Activated CD8-positive, alpha-beta memory T cell treated with anti-CD3 and anti-CD28 coated beads for 1 hour (primary cell): ENCODE measurements around the gene SIGLEC15.
"Not testable (repeated sequence)": the region's sequence is repeated elsewhere in the genome, so short reads cannot be mapped to it uniquely, and the experiment has no call there.

Experiments
- DNase-seq, 2 donors: peaks; one replicate each; pipeline ENCODE4 v3.0.0-alpha.2; 2020; ENCODE audit warnings: low read depth in 1 of 2; ENCODE audit errors: extremely low read depth in 1 of 2

Gene SIGLEC15

DNA sequence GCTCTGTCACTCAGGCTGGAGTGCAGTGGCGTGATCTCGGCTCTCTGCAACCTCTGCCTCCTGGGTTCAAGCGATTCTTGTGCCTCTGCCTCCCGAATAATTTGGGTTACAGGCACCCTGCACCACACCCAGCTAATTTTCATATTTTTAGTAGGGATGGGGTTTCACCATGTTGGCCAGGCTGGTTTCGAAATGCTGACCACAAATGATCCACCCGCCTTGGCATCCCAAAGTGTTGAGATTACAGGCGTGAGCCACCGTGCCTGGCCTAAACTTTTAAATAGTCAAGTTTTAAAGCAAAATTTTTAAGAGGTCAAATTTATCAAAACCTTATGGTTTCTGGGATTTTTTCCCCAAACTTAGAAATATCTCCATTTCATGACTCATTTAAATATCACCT, 6.7 kb upstream of the SIGLEC15 start:
- DNase-seq = not testable (repeated sequence)

DNA sequence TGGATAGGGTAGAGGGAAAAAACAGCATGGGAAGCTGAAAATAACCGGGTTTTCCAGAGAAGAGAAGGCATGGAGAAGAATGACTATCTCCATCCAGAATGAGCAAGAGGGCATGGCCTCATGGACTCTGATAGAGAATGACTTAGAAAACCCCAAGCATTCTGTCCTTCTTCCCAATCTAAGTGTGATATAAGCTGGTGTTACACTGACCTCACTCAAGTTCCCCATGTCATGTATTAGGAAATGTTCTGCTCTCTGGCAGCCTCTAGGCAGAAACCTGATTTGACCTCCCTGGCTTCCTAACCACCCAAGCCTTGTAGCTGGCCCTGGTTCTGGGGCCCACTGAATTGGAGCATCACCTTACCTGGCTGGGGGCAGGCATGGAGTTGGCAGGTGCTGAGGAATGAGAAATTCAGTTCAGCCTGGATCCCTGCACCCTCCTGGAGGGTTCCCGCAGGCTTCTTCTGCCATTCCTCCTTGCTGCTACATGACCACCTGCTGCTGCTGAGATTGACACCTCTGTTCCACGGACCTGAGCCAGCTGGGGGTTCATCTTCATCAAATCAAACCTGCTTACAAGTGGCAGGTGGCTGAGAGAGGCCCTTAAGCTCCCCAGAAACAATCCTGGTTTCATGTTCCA, 5.2 kb upstream of the SIGLEC15 start:
- no peak for DNase-seq

DNA sequence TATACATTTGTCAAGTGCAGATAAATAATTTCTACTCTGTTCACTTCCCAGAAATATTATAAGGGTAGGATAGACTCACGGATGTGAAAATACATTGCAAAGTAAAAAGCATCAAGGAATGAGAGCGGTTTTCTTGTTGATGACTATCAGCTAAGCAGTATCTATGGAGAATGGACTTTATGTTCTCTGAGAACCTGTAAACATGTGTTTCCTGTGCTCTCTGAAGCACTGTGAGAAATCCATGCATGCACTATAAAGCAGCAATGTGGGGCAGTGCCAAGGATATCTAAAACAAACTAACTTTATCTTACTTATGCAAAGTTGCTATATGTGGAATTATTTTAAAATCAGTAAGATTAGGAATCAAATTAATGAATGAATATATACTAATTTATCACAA, 4.4 kb upstream of the SIGLEC15 start:
- no peak for DNase-seq

DNA sequence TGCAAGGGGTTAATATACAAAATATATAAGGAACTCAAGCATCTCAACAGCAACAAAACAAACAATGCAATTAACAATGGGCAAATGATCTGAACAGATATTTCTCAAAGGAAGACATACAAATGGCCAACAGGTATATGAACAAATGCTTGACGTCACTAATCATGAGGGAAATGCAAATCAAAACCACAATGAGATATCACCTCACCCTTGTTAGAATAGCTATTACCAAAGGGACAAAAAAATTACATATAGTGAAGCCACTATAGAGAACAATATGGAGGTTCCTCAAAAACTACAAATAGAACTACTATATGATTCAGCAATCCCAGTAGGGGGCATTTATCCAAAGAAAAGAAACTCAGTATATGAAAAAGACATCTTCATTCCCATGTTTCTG, 3.8 kb upstream of the SIGLEC15 start:
- no peak for DNase-seq

DNA sequence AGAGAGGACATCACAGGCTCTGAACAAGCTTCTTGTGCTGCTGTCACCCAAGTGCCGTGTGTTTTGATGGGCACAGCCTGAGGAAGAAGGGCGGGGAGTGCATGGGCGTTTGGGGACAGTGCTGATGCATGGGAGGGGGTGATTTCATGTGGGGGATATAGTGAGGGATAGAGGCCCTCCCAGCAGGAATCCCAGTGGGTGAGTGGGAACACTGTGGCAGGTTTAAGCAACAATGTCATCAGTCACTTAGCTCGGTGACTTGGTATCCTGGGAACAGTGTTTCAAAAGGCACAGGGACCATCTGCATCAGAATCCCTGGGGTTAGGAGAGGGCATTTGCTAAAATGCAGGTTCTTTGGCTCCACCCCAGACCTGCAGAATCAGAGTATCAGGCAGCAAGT, 609 bp downstream of the SIGLEC15 start:
- DNase-seq = no peak

DNA sequence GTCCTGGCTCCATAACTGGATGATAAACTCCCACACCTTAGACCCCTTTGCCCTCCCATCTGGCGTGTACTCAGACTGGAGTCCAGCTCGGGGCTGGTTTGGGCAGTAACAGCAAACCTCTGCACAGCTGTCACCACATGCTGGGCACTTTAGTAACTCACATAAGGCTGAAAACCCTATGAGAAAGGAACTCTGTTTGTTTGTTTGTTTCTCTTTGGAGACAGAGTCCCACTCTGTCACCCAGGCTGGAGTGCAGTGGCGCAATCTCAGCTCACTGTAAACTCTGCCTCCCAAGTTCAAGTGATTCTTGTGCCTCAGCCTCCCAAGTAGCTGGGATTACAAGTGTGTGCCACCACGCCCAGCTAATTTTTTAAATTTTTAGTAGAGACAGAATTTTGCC, 1.2 kb downstream of the SIGLEC15 start:
- DNase-seq = not testable (repeated sequence)

DNA sequence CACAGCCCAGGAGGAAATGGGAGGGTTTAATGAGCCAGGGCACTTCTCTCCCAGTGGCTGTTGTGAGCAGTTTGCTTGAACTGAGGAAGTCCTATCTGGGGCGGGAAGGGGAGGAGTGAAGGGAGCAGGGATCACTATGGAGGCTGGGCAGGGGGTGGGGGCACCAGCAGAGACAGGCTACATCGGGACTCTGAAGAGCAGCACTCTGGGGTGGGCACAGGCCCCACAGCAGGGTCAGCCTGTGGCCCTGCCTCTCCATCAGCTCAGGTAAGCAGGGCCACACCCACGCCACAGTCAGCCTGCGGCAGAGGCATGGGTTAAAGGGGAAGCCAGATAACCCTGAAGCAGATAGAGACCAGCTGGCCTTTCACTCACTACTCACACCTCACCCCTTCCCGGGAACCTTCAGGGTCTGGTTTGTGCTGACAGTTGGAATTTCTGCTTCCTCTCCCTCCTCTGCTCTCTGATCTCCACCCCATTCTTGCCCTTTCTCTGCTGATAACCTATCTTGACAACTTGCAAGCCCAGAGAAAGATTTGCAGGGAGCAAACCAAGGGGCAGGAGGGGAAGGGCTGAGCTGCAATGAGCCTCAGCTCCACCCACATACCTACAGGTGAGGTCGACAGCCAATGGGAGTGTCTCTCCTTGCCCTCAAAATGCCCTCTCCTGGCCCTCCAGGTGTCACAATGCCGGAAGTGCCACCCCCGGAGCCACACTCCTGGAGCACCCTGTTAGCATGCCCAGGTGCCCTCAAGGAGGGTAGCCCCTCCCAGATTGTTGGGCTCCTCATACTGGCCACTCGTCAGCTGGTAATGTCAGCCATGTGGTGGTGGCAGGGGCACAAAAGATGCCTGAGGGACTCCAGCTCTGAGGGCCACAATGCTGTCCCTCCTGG, 3.7 kb downstream of the SIGLEC15 start:
- DNase-seq = no peak

DNA sequence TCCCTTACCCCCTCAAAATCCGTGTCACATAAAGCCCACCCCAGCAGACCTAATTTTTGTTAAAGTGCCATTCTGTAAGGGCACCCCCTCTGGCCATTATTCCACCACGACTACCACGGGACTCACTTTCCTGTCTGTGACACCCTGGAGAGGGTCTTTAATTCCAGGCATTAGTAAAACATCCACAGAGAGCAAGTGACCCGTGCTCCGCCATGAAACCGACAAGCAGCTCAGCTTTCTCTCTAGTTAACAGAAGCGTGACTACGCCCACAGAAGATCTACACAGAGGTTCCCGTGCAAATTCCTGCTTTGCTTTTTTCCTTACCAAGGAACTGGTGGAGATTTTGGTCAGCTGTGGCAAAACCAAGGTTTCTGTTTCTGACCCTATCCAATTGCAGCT, 4.4 kb downstream of the SIGLEC15 start:
- no peak for DNase-seq

DNA sequence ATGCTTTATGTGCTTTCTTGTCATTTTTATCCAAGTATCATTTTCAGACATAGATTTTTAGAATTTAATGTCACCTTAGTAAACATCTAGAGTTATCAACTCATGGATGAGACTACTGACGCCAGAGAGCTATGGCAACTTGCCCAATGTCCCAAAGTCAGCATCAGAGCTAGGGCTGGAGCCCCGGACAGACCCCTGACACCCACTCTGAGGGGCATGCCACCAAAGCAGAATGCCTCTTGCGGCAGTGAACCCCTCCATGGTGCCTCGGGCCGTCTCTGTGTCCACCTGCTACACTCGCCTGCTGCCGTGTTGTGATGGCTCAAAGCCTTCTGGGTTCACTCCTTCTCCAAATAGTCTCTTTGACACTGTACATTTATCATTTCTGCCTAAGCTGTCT, 5.4 kb downstream of the SIGLEC15 start:
- DNase-seq = no peak

DNA sequence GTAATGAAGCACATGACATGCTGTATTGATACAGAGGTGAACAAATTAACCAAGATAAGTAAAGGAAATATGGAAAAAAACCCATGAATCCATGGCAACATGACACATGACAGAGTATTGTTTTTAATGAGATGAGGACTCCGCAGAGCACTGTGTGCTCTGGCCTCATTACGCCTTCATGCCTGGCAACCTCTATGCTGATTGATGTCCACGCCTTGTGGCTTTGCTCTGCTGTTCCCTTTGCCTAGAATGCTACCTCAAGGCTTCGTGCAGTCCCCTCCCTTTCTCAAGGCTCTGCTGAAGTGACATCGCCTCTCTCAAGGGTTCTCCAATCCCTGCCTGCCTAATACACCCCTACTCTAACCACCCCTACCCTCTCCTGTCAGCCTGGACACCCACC, 8.4 kb downstream of the SIGLEC15 start:
- no peak for DNase-seq

DNA sequence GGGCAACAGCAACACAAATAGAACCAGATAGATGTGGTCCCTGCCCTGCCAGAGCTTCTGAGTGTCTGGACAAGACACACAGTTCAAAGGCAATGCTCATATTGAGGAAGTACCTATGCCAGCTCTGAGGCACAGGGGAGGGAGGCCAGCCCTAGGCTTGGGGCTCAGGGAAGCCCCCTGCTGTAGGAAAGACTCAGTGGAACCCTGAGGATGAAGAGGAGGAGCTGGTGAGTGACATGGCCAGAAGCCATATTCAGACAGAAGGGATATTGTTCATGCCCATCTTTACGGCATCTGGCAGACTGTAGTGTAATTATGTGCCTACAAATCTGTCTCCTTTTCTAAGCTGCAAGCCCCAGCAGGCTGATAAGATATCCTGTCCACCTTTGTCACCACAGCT, 8.8 kb downstream of the SIGLEC15 start:
- DNase-seq = no peak

DNA sequence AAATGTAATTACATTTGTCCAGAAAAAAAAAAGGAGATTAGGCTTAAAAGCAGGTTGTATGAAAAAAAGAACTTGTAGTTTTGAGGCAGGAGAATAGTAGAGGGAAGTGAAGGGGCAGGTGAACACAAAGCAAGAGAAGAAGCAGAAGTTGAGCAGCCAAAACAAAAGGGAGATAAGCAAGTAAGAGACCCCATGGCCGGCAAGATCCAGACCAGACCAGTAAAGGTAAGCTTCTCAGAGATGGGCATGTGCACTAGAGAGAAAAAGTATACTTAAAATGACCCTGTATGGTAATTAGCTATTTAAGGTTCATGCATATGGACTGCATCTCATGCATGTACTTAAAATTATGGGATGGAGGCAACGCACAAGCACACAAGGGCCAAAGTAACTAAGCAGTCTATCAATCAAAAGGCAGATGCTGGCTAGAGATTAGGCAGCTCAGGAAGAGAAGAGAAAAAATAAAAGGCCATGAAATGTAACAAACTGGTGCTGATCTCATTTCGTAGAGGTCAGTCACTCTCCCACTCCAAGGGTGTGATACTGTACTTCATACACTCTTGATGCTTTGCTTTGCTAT, 9.7 kb downstream of the SIGLEC15 start:
- no peak for DNase-seq

DNA sequence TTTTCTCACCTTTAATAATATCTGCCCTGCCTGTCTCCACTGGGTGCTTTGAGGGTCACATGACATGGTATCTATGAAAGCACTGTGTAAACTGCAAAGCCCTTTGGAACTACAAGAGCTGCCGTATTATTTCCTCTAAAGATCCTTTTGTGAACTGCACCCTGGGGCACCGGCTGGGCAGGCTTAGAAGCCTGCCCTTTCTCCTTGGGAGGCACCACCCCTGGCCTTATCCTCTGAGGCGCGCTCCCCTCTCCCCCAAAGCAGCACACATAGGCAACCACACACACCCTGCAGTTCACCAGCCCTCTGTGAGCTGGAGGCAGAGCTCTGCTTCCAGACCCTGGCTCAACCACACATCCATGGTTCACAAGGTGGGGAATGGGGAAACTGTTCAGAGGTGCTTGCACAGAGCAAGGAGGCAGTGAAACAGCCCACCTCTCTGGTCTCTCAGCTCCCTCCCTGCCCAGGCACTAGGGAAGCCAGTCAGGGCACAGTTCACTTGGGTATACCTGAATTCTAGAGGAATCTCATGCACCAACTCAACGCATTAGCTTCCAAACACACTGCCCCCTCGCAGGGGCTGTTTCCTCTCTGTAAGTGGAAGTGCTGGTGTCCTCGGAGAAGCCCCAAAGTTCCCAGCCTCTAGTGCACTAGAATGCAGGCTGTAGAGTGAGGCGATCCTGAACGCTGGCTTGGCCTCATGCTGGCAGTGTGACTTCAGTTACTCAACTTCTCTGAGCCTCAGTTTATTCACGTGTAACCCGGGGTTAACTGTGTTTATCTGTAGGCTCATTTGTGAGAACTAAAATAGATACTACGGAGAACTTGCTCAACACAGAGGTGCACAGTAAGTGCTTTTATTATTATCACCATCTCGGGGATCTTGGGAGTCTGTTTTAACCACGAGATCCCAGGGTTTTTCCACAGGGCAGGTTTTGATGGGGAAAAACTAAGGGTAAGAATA, 11.0 kb downstream of the SIGLEC15 start:
- DNase-seq = no peak

DNA sequence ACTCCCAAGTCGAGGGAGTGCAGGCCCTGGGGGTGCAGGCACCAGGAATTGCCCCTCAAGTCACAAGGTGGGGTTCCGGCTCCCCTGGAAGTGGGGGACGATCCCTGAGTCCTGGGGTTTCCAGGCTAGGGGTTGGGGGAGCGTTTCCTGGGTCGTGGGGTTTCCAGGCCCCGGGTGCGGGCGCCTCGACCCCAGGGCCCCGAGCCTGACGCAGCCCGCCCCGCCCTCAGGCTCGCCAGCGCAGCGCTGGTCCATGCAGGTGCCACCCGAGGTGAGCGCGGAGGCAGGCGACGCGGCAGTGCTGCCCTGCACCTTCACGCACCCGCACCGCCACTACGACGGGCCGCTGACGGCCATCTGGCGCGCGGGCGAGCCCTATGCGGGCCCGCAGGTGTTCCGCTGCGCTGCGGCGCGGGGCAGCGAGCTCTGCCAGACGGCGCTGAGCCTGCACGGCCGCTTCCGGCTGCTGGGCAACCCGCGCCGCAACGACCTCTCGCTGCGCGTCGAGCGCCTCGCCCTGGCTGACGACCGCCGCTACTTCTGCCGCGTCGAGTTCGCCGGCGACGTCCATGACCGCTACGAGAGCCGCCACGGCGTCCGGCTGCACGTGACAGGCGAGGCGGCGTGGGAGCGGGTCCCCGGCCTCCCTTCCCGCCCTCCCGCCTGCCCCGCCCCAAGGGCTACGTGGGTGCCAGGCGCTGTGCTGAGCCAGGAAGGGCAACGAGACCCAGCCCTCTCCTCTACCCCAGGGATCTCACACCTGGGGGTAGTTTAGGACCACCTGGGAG, 12.0 kb downstream of the SIGLEC15 start:
- DNase-seq = peak in 1 of 2 donors; percentile 14

DNA sequence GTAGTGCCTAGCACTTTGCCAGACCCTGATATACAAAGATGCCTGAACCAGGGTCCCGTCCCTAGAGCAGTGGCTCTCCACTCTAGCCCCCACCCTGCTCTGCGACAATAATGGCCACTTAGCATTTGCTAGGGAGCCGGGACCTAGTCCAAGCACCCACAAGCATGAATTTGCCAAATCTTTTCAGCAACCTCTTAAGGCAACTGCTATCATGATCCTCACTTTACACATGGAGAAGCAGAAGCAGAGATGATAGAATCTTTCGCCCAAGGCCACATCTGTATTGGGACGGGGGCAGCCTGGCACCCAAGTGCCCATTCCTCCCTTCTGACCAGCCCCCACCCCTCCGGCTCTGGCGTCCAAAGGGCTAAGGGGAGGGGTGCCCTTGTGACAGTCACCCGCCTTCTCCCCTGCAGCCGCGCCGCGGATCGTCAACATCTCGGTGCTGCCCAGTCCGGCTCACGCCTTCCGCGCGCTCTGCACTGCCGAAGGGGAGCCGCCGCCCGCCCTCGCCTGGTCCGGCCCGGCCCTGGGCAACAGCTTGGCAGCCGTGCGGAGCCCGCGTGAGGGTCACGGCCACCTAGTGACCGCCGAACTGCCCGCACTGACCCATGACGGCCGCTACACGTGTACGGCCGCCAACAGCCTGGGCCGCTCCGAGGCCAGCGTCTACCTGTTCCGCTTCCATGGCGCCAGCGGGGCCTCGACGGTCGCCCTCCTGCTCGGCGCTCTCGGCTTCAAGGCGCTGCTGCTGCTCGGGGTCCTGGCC, 13.0 kb downstream of the SIGLEC15 start:
- DNase-seq = no peak

DNA sequence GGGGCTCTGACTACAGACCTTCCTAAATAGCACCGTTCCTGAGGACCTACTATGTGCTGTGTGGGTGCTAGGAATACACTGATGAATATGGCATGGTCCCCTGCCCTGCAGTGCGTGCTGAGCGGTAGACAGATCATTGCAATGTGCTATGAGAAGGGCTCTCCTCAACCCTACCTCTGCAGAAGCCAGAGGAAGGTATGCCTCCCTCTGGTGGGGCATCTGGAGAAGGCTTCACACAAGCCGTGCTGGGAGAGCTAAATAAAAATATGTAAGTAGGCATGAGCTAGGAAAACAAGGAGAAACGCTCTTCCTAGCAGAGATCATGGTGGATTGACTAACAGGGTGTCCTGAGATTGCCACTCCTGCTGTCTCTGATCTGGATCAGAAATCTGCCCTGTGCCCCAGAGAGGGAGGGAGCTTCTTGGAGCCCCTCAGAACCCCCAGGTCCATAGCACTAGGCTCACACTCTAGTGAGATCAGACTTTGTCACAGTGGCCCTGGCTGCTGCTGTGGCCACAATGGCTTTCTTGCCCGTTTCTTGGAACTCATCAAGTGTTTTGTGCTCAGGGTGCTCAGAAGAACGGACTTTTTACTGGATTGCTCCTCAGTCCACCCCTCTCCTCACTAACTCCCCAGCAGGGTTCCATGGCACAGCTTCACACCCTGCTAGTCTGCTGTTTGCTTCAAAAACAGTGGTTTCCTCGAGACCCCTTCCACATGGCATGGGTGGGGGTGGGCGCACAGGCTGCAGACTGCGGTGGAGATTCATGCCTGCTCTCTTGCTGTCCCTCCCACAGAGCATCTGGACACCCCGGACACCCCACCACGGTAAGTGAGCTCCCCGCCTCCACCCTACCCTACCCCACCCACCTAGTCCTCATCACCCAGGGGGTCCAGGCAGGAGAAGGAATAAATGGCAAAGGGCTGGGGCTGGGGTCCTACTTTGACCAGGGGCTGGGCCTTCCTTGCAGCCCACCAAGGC, 14.2 kb downstream of the SIGLEC15 start:
- DNase-seq = no peak

DNA sequence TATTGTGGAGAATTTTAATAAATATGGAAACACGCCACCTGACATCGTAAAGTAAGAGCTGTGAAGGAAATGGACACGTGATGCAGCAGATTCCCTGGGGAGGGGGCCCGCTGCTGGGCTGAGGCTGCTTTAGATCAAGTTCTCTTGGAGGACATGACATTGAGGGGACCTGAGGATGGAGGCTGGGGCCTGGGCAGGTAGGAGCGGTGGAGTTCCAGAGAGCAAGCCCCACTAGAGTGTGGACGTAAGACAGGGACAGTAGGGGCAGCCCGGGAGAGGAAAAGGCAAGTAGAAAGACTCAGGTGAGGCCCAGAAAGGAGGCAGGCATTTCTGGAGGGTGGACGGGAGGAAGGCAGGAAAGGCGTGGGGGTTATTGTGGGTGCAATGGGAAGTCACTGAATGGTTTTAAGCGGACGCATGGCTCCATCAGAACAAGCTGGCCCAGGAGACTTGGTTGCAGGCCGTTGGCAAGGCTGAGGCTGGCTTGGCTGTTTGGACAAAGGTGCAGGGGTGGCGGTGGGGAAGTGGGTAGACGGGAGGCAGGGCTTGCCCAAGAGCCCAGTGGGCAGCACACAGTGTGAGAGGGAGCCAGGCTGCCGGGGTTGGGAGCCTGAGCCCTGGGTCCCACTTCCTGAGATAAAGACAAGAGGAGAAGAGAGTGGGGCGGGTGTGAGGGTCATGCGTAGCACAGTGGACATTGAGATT, 15.7 kb downstream of the SIGLEC15 start:
- no peak for DNase-seq
